ENCODE measurements around the gene CCL16.
"Not testable (repeated sequence)": the region's sequence is repeated elsewhere in the genome, so short reads cannot be mapped to it uniquely, and the experiment has no call there.

CCL16 gene
- 0 reads per million in 4 experiments for total RNA-seq

DNA sequence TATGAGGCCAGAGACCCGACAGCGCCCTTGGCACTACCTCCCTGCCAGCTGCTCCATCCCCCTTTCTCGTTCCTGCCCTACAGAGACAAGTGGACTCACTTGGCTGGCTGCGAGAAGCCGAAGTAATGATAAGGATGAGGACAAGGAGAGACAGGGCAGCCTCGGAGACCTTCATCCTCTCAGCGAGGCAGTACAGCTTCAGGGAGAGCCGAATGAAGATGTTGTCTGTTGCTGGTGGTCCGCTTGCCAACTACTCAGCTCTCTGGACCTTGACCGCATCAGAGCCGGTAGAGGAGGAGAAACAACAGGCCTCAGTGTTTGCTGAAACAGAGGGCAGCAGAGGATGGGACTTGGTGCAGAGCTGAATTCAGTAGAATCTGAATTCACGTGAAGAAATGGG lies at the start of gene CCL16:
Gene CCL16, minus strand, starts transcription at position 252 of the 400 bp plus-strand sequence. Its CDS starts 77 bp downstream, at position 175.
- DNase-seq = no peak

DNA sequence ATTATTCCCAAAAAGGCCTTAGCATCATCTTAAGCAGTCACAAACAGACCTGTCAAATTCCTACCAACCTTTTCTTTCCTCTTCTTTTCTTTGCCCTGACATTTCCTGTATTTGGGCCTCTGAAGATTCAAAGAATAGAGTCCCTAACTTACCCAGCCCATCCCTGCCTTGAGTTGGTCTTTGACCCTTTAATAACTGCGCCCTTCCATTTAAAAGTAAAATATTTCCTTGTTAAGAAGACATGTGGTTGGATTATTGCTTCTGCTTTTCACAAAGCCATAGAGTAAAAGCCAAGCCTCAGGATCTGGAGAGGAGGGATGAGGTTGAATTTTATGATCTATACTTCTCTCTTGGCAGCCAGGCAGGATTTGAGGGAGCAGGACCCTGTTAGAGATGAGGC lies 49.7 kb upstream of the CCL16 start:
- DNase-seq = no peak

DNA sequence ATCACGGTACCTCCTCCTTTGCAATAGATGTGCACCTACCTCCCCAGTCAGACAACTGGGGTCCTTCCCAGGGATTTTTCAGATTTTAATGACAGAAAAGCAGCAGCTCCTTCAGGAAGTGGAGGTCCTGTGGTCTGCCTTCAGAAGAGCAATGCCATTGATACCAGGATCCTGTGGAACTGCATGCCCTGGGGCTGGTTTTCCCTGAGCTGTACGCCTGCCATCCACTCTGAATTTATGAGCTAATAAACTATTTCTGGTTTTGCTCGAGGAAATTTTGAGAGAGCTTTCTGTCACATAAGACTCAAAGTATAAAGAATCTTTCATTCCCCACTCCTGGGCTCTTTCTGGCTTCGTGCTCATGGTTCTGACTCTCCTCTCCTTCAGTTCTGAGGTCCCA lies 46.5 kb upstream of the CCL16 start:
- no peak for DNase-seq

GRCh38 chr17:36024106-36024869 lies 43.0 kb upstream of the CCL16 start:
- no peak for DNase-seq

DNA sequence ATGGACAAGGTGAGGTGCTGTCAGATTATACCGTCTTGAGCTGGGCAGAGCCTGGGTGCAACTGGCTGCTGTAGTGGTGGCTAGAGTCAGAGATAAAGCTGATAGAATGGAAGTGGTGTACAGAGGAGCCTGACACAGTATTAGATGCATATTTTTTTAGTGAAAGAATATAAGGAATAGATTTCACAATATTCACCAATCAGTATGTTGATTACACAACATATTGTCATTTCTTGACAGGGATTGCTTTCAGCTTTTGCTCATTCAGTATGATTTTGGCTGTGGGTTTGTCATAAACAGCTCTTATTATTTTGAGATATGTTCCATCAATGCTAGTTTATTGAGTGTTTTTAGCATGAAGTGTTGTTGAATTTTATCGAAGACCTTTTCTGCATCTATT lies 38.1 kb upstream of the CCL16 start:
- no peak for DNase-seq

- no peak for DNase-seq
Observed at GRCh38 chr17:36017799-36018198, 36.5 kb upstream of the CCL16 start, which contains the start of gene CCL23. Gene CCL23, minus strand, starts transcription at chr17:36017972. Its CDS starts 75 bp downstream, at chr17:36017897.

DNA sequence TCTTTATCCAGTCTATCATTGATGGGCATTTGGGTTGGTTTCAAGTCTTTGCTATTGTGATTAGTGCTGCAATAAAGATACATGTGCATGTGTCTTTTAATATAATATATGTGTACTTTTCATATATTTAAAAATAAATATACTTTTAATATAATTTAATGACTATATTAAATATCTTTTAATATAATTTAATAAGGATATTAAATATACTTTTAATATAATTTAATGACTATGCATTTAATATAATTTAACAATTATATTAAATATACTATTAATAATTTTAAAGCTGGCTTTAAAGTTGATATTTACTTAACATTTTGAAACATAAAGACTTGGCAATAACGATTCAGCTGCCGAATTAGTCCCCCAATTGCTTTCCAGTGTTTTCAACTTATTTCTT lies 35.3 kb upstream of the CCL16 start:
- DNase-seq = no peak

DNA sequence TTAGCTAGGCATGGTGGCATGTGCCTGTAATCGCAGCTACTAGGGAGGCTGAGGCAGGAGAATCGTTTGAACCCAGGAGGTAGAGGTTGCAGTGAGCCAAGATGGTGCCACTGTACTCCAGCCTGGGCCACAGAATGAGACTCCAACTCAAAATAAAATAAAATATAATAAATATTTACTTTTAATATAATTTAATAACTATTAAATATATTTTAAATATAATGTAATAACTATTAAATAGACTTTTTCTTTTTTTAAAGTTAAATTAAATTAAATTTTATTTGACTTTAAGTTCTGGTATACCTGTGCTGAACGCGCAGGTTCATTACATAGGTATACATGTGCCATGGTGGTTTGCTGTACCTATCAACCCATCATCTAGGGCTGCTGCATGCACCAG lies 34.6 kb upstream of the CCL16 start:
- DNase-seq = not testable (repeated sequence)

- no peak for DNase-seq
Observed at GRCh38 chr17:36014946-36015345, 33.6 kb upstream of the CCL16 start.

GRCh38 chr17:36011201-36011600 lies 29.9 kb upstream of the CCL16 start:
- no peak for DNase-seq

DNA sequence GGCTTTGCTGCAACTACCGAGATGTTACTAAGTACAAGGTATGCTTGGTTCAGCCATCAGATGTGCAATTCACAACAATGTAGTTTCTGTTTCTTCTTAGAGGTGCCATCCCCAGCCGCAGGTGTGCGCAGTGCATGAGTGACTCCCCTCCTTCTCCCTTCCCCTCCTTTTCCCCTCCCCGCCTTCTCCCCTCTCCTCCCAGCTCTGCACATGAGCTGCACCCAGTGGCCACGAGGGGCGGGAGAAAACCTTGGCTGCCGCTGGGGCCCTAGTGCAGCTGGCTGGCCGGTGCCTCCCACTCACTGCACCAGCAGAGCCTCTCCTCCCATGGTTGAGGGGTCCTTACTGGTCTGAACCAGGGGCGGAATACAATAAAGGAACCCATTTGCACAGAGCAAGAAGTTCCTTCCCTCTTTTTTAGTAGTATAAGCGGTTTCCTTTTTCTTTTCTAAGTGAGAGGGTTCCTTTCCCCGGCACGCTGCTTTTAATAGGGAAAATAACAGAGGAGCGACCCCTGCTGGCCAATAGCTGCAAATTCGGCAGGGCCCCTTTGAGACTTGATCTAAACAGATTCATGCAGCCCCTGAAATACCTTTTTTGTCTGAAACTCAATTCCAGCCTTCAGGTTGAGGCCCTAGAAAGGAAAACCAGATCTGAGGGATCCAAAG lies 27.8 kb upstream of the CCL16 start:
- no peak for DNase-seq

- no peak for DNase-seq
Observed at GRCh38 chr17:36004594-36005108, 23.4 kb upstream of the CCL16 start.

DNA sequence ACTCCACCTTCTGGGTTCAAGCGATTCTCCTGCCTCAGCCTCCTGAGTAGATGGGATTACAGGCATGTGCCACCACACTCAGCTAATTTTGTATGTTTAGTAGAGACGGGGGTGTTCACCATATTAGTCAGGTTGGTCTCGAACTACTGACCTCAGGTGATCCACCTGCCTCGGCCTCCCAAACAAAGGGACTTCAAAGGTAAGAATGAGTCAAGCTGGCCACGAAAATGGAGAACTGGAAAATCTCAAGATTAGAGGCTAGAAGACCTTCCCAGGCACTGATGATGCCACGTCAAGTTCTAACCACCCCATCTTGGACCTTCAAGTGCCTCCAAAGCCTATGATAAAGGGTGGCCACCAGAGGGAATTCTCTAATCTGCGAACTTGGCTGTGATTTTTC lies 21.3 kb upstream of the CCL16 start:
- no peak for DNase-seq

DNA sequence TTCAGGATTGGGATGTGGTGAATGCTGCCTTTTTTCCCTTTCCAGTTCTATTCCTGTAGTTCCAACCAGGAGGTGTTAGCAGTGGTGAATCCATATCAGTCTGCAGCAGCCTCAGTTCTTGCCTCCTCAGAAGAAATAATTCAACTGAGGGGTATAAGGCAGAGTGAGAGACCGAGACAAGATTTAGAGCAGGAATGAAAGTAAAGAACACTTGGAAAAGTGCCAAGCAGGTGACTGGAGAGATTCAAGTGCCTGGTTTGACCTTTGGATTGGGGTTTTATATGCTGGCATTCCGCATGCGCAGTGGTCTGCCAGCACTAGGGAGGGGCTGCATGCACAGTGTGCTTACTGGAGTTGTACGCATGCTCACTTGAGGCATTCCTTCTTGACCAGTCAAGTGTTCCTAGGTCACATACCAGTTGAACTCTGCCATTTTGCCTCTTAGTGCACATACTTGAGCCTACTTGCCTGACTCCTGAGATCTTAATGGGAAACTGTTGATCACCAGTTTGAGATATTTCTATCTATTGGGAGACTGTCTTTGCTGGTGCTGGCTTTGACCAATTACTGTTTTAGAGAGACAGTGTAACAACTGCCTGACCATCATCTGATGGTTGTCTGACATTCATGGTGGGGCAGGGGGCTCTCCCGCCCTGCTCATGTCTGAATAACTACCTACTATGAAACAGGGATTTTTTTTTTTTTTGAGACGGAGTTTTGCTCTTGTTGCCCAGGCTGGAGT lies 20.7 kb upstream of the CCL16 start:
- no peak for DNase-seq

DNA sequence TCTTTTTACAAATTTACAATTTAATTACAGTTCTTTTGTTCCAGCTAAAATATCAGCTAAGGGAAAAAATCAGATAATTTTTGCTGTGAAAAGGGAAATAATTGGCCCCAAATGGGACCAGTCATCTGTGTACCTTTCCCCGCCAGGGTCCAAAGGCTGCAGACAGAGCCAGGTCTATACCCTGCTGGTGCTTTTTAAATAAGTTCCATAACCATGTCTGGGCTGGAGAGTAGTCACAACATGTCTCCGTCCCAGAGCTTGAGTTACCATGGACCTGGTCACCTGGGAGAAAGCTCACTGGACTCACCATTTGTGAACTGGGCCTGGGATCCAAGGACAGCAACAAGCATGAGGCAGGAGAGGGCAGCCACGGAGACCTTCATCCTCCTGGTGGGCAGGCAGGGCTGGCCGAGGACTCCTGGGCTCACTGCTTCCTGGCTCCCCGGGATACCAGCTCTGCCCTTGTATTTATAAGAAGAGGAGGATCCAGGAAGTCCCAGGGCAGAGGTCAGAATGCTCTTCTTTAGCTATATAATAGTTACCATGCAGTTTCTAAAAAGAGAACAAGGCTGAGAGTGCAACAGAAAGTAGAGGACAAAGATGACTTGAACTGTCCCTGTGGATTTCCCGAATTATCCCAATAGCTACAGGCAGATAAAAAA lies 19.9 kb upstream of the CCL16 start, which contains the start of gene CCL15:
Gene CCL15, minus strand, starts transcription at position 444 of the 662 bp plus-strand sequence. Its CDS starts 61 bp downstream, at position 383.
- no peak for DNase-seq

GRCh38 chr17:36000732-36001109 lies 19.4 kb upstream of the CCL16 start:
- no peak for DNase-seq

- DNase-seq = no peak
Observed at GRCh38 chr17:35998756-35999155, 17.5 kb upstream of the CCL16 start.

DNA sequence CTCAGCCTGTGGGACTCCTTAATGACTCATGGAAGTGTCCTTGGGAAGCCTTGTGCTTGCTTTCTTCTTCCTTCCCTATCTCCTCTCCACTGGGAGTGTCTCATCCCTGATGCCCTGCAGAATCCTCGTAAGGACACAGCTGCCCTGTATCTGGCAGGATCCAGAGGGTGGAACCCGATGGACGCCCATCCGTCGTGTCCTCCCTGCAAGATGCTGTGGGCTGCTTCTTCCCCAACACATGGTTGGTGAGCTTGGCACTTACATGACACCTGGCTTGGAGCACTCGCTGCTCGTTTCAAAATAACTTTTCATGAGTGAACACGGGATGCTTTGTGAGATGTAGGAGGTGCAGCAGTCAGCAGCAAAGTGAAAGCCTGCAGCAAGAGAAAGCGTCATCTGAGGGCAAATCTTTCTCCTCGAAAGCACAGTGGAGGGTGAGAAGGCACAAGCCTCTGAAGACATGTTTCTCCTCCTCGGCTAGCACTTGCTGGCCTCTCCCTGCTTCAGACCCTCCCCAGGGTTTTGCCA lies 16.8 kb upstream of the CCL16 start:
- no peak for DNase-seq

DNA sequence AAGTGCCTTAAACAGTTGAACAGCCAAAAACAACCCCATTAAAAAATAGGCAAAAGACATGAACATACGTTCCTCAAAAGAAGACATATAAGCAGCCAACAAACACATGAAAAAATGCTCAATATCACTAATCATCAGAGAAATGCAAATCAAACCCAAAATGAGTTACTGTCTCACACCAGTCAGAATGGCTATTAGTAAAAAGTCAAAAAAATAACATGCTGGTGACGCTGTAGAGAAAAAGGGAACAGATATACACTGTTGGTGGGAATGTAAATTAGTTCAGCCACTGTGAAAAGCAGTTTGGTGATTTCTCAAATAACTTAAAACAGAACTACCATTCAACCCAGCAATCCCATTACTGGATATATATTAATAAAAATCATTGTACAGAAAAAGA lies 14.0 kb upstream of the CCL16 start:
- DNase-seq = not testable (repeated sequence)

- DNase-seq = no peak
Observed at GRCh38 chr17:35991075-35991474, 9.8 kb upstream of the CCL16 start.

DNA sequence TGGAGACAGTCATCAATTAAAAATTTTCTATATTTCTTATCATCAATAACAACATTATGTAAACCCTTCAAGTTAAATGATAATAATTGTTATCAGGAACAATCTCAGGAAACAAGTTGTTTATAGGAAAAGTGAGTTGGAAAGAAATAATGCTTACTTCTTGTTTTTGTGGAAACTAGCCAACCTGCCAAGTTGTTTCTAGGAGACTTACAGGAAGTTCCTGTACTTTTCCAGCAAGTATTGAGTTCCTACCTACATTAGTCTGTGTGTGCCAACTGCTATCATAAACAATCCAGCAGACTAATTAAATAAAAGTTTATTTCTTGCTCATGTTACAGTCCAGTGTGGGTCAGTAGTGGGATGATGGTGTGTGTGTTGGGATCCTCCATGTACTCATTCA lies 6.9 kb upstream of the CCL16 start:
- DNase-seq = no peak

GRCh38 chr17:35986643-35987042 lies 5.3 kb upstream of the CCL16 start, which contains the start of gene CCL14:
Gene CCL14, minus strand, starts transcription at chr17:35986729. Its CDS starts 80 bp downstream, at chr17:35986649.
- DNase-seq = no peak

Data from effector CD8-positive, alpha-beta T cell (primary cell).